ENCODE data around the gene FOXA2.
A peak's percentile ranks its signal among the peaks of the same experiment; 100 is the strongest.
"Not testable (repeated sequence)": the region's sequence is repeated elsewhere in the genome, so short reads cannot be mapped to it uniquely, and the experiment has no call there.

The FOXA2 gene

DNA sequence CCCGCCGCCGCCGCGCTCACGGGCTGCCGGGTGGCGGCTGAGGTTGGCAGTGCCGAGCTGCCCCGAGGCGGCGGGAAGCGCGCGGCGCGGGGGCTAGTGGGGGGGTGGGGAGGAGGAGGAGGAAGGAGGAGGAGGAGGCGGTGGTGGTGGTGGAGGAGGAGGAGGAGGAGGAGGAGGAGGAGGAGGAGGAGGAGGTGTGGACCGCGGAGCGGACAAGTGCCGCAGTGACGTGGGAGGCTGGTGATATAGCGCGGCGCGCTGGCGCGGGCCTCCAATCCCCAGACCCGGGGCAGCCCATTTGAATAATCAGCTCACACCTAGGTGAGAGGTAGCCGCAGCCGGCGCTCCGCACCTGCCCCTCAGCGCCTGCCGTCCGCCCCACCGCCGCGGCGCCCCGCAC, at the start of gene FOXA2:
Gene FOXA2 (minus strand): TSS at position 51 of the 400 bp plus-strand sequence. CDS start 294 bp downstream, outside the sequence.
- no peak for DNase-seq (ENCODE audit: low read depth in 2 of 3, low spot score in 2 of 3)

DNA sequence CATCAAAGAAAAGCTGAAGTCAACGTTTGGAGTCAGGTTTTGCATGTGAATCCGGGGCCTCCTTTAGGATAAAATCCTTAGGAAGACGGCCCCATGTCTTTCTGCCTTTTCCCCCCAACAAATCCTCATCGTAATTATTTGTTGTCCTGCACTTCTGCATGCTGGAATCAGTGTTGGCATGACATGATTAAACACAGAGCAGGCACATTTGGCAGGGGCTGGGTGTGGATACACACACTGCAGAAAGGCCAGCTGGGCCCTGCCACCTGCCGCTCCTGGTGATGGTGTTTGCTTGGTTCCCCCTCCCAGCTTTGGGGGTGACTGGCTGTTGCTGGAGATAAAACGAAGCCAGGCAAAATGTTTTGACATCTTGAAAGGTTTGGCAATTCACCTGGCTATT, 46.3 kb upstream of the FOXA2 start:
- no peak for DNase-seq (ENCODE audit: low read depth in 2 of 3, low spot score in 2 of 3)

DNA sequence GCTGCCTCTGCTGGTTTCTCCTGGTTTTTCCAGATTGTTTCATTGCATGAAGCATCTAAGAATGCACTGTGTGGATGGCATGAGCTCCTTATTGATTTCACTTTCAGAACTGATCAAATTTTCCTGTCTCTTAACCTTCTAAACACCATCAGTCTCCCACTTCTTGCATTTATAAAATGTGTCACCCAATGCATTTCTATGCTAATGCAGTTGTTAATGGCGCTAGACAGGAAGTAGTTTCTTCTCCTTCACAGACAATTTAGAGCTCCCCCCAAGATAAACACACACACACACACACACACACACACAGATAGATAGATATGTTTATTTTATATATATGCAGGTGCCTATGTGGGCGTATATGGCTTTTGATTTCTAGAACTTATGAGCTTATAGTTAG, 45.6 kb upstream of the FOXA2 start:
- no peak for DNase-seq (ENCODE audit: low read depth in 2 of 3, low spot score in 2 of 3)

DNA sequence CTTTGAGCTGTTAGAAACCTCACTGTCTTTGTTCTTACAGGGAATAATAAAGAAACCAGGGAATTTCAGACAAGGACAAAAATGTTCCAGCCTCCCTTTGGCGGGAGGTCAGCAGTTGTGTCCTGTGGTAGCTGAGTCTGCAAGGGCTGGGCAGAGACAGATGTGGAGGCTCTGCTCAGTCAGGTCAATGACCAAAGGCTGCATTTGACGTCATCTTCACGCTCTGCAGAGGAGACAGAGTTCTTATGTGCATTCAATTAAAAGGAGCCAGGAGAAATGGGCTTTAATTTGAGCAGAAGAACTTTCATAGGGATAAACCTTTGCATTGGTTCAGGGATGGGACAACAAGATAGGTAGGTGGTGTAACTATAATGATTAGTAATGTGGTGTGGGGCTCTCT, 45.1 kb upstream of the FOXA2 start:
- DNase-seq (ENCODE audit: low read depth in 2 of 3, low spot score in 2 of 3) = no peak

DNA sequence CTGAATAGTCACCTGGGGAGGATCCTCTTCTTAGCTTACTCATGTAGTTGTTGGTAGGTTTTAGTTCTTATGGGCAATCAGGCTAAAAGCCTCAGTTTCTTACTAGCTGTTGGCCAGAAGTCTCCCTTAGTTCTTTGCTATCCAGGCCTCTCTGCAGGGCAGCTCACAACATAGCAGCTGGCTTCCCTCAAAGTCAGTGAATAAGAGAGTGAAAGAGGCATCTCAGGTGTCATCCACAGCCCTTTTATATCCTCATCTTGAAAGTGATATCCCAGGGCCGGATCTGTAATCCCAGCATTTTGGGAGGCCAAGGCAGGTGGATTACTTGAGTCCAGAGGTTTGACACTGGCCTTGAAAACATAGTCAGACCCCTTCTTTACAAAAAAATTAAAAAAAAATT, 42.1 kb upstream of the FOXA2 start:
- no peak for DNase-seq (ENCODE audit: low read depth in 2 of 3, low spot score in 2 of 3)

DNA sequence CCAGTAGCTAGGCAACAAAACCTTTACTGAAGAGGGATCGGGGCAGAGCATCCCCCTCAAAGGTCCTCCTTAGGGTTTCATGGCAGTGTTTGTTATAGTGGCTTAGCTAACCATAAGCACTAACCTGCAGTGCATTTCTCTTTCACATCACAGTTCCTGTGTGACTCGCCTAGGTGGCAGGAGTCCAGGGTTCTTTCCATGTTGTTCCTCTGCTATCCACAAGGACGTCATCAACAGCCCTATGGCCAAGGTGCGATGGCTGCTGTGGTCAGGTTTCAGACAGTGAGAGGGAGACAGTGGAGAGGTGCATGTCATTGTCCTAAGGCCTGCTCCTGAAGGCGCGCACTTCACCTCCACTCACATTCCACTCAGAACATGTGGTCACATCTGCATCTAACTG, 38.8 kb upstream of the FOXA2 start:
- no peak for DNase-seq (ENCODE audit: low read depth in 2 of 3, low spot score in 2 of 3)

DNA sequence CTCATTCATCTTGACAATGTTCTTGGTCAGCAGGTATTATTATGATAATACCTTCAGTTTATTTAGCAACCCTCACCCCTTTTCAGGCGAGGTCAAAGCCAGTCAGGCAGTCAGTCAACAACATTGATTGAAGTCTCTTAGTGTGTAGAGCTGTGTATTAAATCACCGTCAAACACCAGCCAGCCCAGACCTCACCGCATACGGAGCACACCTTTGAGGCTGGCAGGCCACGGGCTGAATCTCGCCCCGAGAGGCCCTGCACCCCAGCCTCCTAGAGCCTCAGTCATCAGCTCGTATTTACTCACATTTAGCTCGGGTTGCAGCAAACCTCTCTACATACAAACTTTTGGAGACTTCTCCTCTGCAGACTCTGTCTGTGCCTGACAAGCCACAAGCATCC, 36.0 kb upstream of the FOXA2 start:
- no peak for DNase-seq (ENCODE audit: low read depth in 2 of 3, low spot score in 2 of 3)

DNA sequence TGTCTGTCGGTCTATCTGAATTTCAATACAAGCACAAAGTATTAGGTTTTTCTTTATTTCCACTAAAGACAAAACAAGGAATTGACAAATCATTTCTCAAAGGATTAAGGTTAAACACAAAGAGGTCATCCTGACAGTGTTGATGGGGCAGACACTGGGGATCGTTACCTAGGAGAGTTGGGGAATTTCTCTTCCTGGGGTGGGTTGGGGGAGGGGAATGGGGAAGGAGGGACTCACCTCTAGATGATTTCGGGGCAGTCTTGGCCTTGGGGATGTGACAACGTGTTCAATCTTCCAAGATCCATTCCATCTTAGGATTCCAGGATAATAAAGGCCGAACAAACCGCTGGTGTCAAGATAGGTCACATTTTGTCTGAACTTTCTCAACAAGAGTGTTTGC, 35.4 kb upstream of the FOXA2 start:
- DNase-seq (ENCODE audit: low read depth in 2 of 3, low spot score in 2 of 3) = no peak

DNA sequence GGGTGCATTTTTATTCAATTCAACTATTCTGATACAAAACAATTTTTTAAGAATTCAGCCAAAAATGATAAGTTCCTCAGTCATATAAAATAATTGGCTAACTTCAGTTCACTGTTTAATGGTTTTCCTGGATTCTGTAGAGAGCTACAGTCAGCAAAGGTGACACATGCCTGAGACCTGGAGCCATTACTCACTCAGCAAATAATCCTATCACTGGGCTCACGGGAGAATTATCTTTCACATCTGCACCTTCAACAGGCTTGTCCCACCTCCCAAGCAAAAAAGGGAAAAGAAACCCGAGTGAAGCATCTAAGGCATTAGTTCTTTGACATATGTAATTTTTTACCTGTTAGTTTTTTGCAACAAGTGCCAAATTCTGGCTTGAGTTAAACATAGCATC, 34.9 kb upstream of the FOXA2 start:
- no peak for DNase-seq (ENCODE audit: low read depth in 2 of 3, low spot score in 2 of 3)

DNA sequence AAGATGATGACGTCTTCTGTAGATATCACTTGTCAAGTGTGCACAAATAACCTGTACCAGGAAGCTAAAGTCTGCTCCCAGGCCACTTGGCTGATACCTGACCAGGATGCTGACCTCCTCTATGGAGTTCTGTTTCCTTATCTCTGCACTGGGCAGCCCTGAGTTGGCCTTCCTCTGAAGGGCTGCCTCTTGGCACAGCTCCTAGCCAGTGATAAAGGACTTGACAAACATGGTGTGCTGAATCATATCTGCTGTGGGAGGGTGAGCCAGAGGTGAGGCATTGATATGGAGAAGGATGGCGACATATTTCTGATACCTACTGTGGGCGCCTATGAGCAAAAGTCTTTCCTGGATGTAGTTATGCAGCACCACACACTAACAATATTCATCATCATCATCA, 32.8 kb upstream of the FOXA2 start:
- no peak for DNase-seq (ENCODE audit: low read depth in 2 of 3, low spot score in 2 of 3)

DNA sequence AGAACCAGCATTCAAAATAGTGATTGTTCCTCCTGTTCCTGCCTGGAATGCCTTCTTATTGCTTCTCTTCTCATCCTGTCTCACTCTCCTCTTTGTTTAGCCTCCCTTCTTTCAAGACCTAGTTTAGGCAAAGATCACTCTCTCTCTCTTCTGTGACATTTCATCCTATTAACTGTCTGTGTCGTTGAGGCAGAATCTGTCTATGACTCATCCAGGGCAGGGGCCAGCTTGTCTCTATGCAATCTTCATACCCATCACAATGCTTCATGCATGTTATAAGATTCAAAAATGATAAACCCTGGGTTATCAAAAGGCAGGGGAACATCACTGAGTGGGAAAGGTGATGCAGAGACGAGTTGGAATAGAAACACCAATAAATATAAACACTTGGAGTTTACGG, 32.2 kb upstream of the FOXA2 start:
- no peak for DNase-seq (ENCODE audit: low read depth in 2 of 3, low spot score in 2 of 3)

DNA sequence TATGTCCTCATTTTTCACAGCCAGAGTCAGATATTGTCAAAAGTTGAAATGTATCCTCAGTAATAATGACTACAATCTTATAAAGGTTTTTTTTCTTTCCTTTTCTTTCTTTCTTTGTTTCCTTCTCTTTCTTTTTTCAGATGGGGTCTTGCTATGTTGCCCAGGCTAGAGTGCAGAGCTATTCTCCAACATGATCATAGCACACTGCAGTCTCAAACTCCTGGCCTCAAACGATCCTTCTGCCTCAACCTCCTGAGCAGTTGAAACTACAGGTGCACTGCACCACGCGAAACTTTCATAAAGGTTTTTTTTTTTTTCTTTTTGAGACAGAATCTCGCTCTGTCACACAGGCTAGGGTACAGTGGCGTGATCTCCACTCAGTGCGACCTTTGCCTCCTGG, 31.1 kb upstream of the FOXA2 start:
- DNase-seq (ENCODE audit: low read depth in 2 of 3, low spot score in 2 of 3) = no peak

DNA sequence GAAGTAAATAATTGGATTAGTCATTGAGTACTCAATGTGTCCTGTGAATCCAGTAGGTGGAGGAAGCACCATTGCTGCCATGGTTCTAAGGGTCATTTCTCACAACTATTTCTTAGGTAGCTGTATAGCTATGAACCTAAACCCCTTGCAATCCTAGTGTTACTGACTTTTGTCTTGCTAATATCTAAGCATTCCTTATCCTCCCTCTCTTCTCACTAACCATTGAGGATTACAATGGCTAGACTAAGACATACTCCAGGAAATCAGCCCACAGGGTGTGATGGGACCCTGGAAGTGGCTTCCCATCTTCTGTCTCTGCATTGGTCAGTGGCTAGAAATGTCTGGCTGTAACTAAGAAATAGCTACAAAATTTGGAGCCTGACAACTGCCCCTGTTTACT, 27.3 kb upstream of the FOXA2 start:
- DNase-seq (ENCODE audit: low read depth in 2 of 3, low spot score in 2 of 3) = no peak

DNA sequence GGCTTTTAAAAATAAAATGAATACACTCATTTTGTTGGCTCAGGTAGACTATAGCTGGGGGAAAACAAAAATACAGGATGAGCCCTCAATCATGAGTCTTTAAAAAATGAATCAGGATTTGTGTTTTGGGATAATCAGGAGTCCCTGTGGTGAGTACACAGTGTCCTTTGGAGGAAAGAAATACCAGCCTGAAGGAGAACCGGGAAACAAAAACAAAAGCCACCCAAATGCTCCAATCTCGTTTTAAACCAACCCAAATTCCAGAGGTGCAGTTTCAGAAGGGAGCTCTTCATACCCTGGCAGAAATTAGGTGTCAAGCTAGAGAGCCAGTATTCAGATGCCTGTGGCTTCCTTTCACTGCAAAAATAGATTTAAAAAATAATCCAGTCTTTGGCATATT, 23.3 kb upstream of the FOXA2 start:
- no peak for DNase-seq (ENCODE audit: low read depth in 2 of 3, low spot score in 2 of 3)

DNA sequence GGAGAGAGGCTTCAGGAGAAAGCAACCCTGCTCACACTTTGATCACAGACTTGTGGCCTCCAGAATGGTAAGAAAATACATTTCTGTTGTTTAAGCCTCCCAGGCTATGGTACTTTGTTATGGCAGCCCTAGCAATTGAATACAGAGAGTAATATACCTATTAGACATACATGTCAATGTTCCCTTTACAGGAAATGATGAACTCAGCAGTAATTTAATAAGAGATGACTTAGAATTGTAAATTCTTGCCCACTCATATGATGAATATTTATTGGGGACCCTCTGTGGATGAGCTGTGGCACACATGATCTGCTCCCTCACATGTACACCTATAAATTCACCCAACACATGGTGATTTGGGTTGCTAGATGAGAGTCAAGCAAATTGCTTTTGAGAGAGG, 20.4 kb upstream of the FOXA2 start:
- DNase-seq (ENCODE audit: low read depth in 2 of 3, low spot score in 2 of 3) = no peak

DNA sequence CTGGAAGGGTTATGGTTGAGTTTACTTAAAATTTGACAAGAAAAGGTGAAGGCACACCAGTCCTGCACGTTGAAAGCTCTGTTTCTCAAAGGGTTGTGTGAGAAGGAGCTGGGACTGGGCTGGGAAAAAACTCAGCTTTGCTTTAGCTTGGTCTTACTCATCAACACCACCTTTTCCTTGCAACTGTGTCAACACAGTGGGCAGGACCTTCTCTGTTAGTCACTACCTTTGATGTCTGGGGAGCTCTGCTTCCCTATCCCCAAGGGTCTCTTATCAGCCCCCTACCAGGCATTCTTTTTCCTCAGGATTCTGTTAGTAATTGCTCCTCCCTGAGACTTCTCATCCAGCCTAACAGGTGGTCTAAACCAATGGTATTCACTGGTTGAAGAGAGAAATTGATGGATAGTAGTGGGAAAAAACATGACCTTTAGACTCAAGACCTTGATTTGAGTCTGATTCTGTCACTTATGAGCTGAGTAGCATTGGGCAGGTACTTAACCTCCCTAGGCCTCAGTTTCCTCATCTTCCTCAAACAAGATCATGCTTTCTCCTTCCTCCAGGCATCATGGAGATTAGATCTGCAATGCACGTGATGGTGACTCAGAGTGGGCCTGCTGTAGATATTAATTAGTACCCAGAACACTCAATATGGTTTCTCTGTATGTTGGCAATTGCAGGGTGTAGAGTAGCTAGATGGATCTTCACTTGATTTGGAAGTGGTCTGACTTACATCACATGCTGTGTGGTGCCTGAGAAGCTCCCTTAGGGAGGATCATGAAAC, 17.2 kb upstream of the FOXA2 start:
- DNase-seq (ENCODE audit: low read depth in 2 of 3, low spot score in 2 of 3) = no peak

DNA sequence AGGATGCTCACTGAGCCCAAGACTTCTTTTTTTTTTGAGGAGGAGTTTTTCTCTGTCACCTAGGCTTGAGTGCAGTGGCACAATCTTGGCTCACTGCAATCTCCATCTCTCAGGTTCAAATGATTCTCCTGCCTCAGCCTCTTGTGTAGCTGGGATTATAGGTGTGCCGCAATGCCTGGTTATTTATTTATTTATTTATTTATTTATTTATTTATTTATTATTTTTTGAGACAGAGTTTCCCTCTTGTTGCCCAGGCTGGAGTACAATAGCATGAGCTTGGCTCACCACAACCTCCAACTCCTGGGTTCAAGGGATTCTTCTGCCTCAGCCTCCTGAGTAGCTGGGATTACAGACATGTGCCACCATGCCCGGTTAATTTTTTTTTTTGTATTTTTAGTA, 14.9 kb upstream of the FOXA2 start:
- DNase-seq (ENCODE audit: low read depth in 2 of 3, low spot score in 2 of 3) = not testable (repeated sequence)

DNA sequence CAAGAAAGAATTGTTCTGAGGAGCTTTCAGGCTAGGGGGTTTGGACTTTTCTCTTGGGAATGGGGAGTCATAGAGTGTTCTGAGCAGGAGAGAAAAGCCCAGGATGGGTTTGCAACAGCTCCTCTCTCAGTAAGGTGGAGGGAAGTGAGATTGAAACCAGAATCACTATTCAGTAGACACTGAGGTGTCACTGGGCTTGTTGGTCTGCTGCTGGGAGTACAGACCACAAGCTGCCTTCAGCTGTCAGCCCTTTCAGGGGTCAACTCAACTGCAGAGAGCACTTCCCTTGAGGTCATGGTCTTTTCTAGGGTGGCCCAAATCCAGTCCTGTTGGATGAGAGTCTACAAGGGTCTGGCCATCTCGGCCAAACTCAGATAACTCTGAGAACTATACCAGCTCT, 12.9 kb upstream of the FOXA2 start:
- DNase-seq (ENCODE audit: low read depth in 2 of 3, low spot score in 2 of 3) = no peak

DNA sequence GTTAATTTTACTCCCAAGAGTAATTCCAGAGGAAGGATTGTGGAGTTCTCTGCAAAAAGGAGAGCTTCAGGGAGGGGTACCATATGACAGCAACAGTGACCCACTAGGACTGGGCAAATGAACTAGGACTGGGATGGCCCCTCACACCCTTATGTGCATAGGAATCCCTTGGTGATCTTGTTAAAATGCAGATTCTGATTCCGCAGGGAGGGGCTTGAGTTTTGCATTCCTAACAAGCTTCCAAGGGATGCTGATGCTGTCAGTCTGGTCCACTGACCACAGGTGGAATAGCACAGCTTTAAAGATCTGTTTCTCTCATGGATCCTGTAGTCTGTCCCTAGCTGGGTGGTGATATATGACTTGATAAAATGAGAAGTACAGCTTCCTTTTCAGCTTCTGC, 6.3 kb upstream of the FOXA2 start:
- DNase-seq (ENCODE audit: low read depth in 2 of 3, low spot score in 2 of 3) = no peak

DNA sequence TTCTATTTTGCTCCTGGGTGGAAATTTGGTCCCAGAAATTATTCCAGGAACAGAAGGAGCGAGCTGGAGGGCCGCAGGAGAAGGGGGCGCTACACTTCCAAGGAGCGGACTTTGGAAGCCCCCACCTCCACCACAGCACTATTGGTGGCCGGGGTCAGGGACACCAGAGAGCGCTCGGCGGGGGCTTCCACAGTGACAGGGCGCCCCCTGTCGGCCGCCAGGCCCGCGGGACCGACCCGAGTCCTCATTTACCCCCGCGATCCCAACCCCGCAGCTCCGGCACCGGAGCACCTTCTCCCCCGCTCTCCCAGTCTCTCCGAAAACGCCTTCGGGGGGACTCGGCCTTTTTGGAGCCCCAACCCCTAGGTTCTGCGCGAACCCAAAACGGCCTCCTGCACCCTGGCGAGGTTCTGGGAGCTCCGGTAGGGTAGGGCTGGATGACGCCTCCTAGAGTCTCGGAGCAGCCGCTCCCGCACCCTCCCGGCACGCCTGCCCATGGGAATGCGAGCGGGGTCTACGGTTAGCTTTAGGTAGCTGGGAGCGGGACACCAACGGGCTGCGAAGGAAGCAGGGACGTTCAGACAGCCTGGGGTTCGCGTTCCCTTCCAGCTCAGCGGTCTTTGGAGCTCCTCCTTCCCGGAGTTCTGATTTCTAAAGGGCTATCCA, 2.4 kb upstream of the FOXA2 start:
- peak in 1 of 3 experiments; percentile 15 for DNase-seq (ENCODE audit: low read depth in 2 of 3, low spot score in 2 of 3)

DNA sequence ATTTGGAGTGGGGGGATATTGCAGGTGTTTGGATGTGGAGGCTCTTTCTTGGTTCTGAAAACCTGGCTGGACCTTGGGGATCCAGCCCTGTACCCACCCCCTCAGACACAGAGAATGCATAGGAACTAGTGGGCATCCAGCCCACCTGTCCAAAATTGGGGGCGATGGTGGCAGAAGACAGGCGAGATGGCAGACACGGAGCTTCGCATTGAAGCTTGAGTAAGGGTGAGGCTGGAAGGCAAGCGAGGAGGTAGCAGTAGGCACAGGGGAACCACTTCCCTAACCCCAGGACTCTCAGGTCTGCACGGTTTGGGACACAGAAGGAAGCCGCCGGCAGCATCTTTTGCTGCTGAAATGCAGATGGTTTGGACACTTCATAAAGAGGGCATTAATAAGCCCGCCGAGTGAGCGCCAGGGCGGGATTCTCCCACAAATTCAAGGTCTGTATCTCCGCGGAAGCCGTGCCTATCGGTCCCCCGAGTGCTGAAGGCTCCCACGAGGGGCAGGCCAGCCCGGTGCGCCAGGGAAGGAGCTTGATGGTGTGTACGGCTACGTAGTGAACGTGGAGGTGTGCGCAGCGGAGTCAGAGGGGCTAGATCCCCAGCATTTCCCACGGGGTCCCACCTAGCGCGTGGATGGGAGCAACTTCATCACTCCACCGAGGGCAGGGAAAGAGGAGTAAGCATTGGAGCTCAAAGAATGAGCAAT, 1.6 kb upstream of the FOXA2 start:
- no peak for DNase-seq (ENCODE audit: low read depth in 2 of 3, low spot score in 2 of 3)

Measured in activated CD8-positive, alpha-beta memory T cell treated with anti-CD3 and anti-CD28 coated beads for 48 hours (primary cell).